Suprapubic skin (tissue), 3 donors: ENCODE data around the gene MCU.

Source experiments
- EP300 ChIP-seq: sonication (generic); formaldehyde crosslinking; IDR thresholded peaks from one replicate; pipeline ENCODE4 v1.6.1; 2017; ENCODE audit warnings: antibody characterized with exemption
- POLR2A ChIP-seq, 2 donors: fragments of 450-650 bp; IDR thresholded peaks; one replicate each; pipeline ENCODE4 v1.6.1; 2017; ENCODE audit warnings: antibody characterized with exemption in 2 of 2, mild to moderate bottlenecking in 2 of 2, moderate library complexity in 2 of 2
- TF ChIP-seq, protein P1 (sequence below), 2 donors: fragments of 200-600 bp in 1 of 2; fragments of 450-650 bp in 1 of 2; sonication (generic) in 1 of 2; IDR thresholded peaks; one replicate each; pipeline ENCODE4 v1.5.1; 2016 to 2019; ENCODE audit warnings: antibody characterized with exemption in 2 of 2, mild to moderate bottlenecking in 1 of 2, moderate library complexity in 1 of 2

DNA sequence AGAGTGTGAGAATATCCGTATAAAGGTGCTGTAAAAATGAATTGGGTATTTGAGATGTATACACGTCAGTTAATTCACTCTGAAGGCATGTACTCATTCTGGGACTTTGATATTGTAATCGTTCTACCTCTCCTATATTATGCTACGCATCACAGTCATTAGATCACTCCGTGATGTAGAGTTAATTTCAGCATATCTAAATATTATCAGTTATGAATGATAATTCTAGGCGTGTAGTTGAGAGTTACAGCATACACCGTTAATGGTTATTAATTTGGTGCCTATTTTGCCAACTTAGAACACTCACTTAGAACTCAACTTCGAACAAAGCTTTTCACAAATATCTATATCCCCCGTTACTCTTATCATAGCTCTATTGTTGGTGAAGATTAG, 477 bp upstream of the MCU start:
- TF ChIP-seq, protein P1, sequence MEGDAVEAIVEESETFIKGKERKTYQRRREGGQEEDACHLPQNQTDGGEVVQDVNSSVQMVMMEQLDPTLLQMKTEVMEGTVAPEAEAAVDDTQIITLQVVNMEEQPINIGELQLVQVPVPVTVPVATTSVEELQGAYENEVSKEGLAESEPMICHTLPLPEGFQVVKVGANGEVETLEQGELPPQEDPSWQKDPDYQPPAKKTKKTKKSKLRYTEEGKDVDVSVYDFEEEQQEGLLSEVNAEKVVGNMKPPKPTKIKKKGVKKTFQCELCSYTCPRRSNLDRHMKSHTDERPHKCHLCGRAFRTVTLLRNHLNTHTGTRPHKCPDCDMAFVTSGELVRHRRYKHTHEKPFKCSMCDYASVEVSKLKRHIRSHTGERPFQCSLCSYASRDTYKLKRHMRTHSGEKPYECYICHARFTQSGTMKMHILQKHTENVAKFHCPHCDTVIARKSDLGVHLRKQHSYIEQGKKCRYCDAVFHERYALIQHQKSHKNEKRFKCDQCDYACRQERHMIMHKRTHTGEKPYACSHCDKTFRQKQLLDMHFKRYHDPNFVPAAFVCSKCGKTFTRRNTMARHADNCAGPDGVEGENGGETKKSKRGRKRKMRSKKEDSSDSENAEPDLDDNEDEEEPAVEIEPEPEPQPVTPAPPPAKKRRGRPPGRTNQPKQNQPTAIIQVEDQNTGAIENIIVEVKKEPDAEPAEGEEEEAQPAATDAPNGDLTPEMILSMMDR (IDR thresholded peaks at IDR 0.05) = no peak
- TF ChIP-seq EP300 (no peak), POLR2A (IDR thresholded peaks at IDR 0.05) (no peak)
